ENCODE measurements around the gene ING1. TPM values are rescaled to one million over a fixed set of nuclear protein-coding genes. Genes with fewer than 3 reads are reported as not detected.
"Not testable (repeated sequence)": the region's sequence is repeated elsewhere in the genome, so short reads cannot be mapped to it uniquely, and the experiment has no call there.

The ING1 gene
- total RNA-seq, 1 experiment from 2014 or later: 12.4 TPM

DNA sequence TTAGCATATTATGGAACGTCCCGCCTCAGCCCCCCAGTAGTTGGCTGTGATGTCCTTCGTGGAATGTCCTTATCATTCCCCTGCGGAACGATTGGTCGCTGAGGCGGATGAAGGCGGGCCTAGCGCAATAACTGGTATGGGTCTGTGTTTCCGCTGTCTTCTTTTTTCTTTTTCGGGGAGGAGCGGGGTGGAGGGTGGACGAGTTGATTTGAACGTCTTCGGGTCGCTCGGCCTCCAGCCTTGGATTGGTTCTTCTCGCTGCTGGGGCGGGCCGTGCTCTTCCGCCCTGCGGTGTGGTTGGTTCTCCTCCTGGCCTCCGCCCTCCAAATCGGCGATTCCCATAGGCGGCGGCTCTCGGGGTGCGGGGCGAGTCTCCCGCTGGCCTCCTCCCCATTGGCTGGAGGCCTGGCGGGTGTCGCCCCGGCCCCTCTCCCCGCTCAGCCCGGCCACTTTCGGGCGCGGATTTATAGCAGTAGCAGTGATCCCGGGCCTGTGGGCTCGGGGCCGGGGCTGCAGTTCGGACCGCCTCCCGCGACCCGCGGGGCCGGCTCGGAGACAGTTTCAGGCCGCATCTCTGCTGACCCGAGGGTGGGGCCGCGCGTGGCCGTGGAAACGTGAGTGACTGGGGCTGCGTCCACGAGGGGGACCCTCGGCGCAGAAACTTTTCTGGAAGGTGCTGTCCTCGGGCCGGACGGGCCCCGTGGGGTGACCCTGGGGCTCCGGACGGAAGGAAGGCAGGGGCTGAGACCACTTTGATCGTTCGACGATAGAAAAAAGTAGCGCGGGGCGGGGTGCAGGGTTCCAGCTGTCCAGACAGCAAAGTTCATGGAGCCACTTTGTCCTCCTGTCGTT, 2.1 kb downstream of the ING1 start:
- peak; percentile 99 for DNase-seq (ENCODE audit: low read depth)

DNA sequence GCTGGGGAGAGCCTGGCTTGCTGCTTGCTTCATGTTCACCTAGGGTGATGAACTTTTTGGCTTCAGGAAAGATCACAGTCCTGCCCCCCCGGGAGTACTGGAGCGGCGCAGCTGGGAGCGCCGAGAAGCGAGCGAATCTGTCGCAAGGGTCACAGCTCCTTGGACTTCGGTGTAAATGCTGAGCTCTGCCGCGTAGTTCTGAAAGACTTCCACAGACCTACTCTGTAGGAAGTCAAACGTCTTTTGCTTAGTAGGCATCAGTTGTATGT, 2.7 kb downstream of the ING1 start:
- DNase-seq (ENCODE audit: low read depth): peak; percentile 34

DNA sequence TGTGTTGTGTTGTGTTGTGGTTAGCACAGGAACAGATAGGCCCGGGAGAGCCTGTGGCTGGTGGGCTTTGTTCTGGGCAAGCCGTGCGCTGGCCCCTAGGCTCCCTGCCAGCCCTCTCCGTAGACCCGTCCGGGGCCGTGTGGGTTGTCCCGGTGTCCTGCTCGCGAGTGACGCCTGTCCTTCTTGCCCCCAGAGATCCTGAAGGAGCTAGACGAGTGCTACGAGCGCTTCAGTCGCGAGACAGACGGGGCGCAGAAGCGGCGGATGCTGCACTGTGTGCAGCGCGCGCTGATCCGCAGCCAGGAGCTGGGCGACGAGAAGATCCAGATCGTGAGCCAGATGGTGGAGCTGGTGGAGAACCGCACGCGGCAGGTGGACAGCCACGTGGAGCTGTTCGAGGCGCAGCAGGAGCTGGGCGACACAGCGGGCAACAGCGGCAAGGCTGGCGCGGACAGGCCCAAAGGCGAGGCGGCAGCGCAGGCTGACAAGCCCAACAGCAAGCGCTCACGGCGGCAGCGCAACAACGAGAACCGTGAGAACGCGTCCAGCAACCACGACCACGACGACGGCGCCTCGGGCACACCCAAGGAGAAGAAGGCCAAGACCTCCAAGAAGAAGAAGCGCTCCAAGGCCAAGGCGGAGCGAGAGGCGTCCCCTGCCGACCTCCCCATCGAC, 5.7 kb downstream of the ING1 start:
- no peak for DNase-seq (ENCODE audit: low read depth)

DNA sequence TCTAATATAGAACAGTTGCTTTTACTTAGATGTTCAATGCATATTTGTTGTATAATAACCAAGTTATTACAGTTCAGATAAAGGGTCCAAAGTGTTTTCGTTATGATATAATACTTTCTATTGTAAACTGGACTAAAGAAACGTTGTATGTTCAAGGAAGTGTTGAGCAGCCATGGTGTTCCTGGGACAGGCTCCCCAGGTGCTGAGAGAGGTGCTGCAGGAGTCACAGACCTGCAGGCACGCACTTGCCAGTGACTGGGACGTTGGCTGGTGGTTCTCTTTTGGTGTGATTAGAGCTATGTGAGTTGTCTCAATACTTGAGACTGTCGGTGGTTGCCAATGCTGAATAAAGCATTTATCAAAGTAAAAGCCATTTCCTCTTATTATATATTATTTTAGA, 9.5 kb downstream of the ING1 start:
- DNase-seq (ENCODE audit: low read depth): no peak

DNA sequence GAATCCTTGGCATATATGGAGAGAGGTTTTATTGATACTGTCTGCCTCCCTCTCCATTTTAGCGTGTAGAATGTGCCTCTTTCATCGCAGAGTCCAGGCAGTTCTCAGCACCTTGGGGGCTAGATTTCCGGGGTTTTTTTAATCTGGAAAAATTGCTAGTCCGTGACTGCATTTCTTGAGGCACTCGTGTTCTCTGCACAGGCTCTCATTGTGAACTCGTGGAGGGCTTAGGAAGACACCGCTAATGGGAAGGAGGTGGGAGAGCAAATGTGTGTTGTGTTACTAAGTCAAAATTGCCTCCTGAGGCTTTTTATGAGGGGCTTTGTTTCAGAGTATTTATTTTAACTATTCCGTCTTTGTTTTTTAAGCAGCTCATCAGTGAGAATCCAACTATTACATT, 10.1 kb downstream of the ING1 start:
- no peak for DNase-seq (ENCODE audit: low read depth)

DNA sequence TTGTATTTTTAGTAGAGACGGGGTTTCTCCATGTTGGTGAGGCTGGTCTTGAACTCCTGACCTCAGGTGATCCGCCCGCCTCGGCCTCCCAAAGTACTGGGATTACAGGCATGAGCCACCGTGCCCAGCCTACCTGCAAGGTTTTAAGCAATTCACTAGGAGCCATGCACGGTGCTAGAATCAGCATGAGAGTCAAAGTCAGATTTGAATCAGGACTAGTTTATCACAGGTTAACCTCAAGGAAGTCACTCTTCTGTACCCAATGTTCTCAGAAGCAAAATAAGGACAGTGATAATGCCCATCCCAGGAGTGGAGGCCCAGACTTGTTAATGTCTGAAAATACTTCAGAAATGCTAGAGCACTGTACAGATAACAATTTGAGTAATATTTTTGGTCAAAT, 12.7 kb downstream of the ING1 start:
- not testable (repeated sequence) for DNase-seq (ENCODE audit: low read depth)

DNA sequence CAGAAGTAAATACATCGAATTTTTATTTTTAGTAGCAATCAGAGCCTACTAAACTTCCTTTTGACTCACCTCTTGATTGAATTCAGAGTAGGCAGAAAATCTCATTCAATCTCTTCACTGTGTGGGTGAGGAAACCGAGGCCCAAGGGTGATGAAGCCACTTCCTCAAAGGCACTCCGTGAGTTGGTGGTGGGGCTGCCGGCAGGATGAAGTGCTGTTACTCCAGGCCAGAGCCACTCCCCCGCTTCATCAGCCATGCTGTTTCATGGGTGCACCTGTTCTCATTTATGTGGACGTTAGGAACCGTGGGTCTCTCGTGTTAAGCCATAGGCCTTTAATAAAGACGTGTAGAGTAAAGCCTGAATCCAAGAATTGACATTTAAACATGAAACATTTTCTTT, 13.2 kb downstream of the ING1 start:
- no peak for DNase-seq (ENCODE audit: low read depth)

DNA sequence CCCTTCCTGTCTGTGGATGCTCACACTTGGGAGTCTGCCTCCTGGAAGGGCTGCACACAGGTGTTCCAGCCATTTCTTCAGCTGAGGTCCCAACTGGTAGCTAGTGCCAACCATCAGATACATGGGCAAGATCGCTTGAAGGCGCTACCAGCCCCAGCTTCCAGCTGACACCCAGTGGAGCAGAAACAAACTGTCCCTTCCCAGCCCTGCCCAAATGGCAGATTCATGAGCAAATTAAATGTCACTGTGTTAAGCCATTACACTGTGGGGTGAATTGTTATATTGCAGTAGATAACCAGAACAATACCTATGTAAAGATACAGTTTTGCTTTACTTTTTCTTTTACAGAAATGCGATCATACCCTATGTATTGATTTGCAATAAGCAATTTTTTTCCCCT, 17.6 kb downstream of the ING1 start:
- no peak for DNase-seq (ENCODE audit: low read depth)

DNA sequence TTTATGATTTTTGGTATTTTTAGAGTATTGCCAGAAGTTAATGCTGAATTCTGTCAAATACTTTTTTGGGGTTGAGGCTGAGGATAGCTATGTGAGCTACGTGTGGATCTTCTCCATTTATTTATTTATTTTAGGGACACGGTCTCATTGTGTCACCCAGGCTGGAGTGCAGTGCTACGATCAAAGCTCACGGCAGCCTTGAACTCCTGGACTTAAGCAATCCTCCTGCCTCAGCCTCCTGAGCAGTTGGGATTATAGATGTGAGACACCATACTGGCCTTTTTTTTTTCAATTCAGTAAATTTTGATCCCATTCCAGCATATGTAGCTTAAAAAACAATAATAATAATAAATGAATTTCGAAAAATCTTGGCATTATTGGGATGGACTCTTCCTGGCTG, 21.1 kb downstream of the ING1 start:
- DNase-seq (ENCODE audit: low read depth): no peak

DNA sequence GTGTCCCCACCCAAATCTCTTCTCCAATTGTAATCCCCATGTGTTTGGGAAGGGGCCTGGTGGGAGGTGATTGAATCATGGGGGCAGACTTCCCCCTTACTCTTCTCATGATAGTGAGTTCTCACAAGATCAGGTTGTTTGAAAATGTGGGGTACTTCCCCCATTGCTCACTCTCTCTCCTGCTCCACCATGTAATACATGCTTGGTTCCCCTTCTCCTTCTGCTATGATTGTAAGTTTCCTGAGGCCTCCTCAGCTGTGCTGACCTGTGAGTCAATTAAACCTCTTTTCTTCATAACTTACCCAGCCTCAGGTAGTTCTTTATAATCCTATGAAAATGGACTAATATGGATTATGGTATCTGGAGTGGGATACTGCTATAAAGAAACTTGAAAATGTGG, 24.1 kb downstream of the ING1 start:
- no peak for DNase-seq (ENCODE audit: low read depth)

DNA sequence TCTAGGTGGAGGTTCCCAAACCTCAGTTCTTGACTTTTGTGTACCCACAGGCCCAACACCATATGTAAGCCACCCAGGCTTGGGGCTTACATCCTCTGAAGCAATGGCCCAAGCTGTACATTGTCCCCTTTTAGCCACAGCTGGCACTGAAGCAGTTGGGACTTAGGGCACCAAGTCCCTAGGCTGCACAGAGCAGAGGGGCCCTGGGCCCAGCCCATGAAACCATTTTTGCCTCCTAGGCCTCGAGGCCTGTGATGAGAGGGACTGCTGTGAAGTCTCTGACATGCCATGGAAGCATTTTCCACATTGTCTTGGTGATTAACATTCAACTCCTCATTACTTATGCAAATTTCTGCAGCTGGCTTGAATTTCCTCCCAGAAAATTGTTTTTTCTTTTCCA, 30.2 kb downstream of the ING1 start:
- DNase-seq (ENCODE audit: low read depth): no peak

DNA sequence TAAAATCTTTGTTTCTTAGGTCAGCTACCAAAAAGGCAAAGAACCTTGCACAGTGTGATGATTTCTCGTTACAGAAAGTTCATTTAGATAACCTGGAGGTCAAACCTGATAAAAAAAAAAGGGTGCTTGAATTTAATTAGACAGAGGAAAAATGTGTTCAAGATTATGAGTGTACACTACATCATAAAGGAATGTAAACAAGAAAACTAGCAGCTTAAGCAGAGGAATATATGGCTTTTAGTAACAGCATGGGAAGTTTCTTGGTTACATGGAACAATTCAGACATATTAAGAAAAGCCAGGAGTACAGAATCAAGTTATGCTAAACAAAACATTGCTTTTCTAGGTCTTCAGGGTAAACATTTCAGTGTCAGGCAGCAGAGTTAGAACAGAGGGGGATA, 32.9 kb downstream of the ING1 start:
- peak; percentile 7 for DNase-seq (ENCODE audit: low read depth)

DNA sequence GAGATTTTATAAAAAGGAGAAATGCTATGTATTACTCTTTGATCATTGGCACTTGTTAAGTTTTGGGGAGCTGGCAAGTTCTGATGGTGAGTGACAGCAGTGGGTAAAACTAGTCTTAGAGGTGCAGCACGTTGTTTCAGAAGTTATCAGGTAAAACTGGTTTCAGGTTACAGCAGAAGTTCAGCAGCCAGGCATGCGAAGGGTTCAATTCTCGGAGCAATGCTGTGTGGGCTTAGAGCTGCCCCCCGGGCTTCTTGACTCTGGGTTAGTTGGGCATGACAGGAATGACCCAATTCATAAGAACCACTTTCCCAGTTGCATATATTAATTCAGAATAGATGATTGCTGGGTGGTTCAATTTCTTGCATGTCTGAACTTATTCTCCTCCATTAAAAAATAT, 34.8 kb downstream of the ING1 start:
- no peak for DNase-seq (ENCODE audit: low read depth)

DNA sequence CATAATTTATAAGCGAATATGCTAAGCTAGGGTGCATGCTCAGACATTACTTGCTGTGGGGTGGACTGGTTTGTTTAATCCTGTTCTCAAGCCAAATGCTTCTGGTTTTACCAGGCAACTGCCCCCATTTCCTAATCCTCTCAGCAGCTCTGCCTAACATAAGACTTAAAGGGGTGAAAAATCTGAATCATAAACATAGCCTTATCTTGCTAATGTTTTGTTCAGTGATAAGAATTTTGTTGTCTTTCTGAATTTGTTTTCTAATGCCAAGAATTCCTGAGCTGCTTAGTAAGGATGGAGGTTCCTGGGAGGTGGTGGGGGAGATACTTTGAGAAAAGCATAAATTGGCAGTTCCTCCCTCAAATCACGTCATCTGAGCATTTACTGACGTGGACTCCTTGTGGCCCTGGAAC, 42.7 kb downstream of the ING1 start:
- peak; percentile 43 for DNase-seq (ENCODE audit: low read depth)

DNA sequence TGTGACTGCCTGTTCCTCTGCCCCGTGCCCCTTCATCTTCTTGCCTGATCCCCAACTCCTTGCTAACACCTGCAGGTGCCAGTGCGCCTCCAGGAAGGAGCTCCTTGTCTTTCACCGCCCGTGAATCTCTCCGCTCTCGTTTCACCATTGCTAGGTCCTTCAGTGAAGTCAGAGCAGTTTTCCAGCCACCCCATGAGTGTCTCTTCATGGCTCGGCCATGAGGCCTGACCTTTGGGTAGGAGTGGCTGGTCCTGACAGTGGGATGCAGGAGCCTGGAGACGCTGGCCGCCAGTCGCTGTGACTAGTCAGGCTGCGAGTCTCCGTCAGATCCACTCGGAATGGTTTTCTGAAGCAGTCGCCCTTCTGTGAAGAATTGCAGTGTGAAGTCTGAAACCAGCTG, 43.8 kb downstream of the ING1 start:
- no peak for DNase-seq (ENCODE audit: low read depth)

DNA sequence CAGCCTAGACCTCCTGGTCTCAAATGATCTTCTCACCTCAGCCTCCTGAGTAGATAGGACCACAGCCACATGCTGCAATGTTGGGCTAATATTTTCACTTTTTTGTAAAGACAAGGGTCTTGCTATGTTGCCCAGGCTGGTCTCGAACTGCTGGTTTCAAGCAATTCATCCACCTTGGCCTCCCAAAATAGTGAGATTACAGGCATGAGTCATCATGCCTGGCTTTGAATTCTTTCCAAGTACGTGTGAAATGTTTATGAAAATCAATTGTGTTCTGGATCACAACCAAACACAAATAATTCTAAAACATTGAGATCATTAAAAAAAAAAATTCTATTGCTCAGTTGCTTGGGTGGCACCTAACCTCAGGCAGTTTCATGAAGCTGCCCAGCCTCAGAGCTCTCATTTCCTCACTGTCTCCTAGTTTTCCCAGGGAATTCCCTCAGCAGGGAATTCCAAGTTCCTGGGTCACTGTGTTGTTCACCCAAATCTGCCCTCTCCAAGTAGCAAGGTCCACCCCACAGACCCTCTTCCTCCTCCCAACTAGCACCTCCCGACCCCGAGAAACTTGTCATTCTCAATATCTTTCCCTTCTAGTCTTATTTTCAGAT, 44.8 kb downstream of the ING1 start:
- DNase-seq (ENCODE audit: low read depth): peak; percentile 56

DNA sequence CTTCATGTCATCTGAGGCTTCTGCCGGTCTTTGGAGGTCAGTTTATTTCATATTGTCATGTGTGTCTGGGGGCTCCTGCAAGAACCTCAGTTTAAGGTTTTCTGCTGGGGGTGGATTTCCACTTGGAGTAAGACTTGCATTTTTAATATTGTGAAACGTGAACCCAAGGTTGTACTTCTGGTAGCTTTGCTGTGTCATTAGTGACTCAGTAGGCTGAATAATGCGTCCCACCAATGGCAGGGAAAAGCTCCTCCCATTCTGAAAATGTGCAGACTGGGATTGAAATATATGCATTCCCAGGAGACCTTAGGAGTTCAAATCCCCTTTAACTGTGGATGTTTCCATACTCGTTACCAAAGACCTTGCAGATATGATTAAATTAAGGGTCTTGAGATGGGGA, 46.2 kb downstream of the ING1 start:
- DNase-seq (ENCODE audit: low read depth): peak; percentile 47

DNA sequence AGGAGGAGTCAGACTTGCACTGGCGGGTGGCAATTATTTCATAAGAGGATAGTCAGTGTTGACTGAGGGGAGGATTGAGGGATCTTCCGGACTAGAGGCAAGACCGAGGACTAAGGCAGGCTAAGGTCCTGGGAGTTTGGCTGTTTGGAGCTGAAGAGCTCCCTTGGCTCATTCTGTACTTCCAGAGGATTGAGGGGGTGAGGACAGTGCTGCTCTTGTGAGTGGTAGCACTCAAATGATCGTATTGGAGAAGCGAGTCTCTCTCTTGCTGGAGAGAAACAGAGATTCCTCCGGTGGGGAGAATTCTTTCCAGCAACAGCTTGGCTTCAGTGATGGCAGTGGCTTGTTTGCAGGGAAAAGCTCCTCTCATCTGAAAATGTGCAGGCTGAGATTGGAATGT, 47.1 kb downstream of the ING1 start:
- DNase-seq (ENCODE audit: low read depth): no peak

DNA sequence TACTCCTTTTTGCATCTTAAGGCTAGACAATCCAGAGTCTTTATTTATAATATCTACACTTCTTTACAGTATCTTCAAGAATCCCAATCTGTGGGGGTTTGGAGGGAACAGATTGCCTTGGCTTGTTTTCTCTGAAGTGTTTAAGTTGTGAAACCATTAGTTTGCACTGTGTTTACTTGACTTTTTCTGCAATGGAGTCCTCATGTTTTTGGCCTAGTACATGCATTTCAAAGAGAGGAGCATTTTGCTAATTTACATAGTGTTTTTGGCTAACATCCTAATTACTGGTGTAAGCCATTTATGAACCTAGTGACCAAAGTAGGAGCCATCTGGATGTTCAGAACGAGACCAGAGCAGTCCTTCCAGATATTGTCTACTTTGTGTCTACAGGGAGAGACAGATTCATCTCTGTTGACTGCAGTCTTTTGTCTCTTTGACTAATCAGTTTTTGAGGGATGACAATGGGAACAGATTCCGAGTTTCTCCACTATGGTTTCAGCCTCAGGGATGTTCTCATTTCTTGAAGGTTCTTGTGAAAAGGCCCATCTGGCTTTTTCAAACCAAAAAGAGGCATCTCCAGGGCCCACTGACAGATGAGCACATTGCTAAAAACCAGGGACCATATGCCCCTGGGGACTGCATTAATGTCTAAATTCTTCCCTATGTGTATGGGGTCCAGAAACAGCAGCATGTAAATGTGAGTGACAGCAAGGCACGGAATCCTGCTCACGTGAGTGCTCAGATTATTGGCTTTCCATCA, 53.4 kb downstream of the ING1 start:
- DNase-seq (ENCODE audit: low read depth): no peak

DNA sequence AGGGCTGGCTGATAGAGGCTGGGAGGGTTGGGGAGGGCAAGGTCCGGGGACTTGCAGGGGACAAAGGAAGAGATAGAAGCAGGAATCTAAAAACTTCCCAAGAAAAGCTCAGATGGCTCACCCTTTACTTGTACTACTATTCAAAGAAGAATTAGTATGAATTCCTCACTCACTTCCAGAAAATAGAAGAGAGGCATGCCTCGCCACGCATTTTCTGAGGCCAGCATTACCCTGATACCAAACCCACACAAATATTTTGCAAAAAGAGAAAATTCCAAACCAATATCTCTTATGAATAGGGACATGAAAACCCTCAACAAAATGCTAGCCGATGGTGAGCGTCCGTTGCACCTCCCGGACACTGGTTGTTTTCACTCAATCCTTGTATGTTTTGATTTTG, 54.0 kb downstream of the ING1 start:
- DNase-seq (ENCODE audit: low read depth): no peak

DNA sequence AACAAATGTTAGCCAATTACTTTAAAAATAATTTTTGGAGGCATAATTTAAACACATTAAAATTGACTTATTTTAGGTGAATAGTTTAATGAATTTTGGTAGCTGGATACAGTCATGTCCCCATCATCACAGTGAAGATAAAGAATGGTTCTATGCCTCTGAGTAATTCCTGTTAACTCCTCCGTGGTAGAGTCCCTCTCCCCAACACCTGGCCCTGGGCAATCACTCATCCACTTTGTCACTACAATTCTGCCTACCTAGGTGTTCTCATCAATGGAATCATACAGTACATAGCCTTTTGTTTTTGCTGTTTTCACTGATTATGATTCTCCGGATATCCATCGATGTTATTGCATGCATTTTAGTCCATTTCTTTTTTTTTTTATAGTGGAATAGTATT, 55.6 kb downstream of the ING1 start:
- no peak for DNase-seq (ENCODE audit: low read depth)

DNA sequence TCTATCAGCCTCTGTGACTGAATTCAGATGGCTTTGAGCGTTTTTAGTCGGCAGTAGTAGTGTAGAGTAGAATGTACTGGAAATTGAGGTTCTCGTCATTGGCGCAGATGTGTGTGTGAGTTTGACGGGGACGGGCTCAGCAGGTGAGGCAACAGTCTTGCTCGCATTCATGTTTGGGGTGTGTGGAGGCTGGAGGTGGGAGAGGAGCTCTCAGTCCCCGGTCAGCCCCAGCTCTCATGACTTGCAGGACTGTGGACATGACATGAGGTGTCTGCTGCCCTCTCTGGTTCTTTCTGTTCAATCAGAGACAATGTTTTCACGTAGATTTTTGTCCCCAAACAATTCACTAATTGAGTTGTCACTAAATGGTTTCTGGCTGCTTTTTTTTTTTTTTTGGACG, 57.2 kb downstream of the ING1 start:
- no peak for DNase-seq (ENCODE audit: low read depth)

DNA sequence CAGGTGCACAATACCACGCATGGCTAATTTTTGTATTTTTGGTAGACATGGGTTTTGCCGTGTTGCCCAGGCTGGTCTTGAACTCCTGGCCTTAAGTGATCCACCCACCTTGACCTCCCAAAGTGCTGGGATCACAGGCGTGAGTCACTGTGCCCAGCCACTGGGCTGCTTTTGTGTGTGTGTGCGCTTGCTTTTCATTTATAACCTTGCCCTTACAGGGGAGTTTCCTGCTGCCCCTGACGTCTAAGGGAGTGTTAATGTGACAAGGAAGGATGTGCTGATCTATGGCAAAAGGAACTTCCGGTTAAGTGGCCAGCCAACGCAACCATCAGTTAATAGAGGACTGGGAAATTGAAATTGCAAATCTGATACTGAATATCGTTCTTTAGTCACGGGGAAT, 57.7 kb downstream of the ING1 start:
- DNase-seq (ENCODE audit: low read depth): peak; percentile 40
